ENCODE results near the gene TNK2. TPM values are rescaled to one million over a fixed set of nuclear protein-coding genes. Genes with fewer than 3 reads are reported as not detected.
"Not testable (repeated sequence)": the region's sequence is repeated elsewhere in the genome, so short reads cannot be mapped to it uniquely, and the experiment has no call there.

TNK2 gene
- total RNA-seq, 8 experiments from 2014 or later, result 4.4 to 18.7 (median 14.2) TPM

- H3K4me1 ChIP-seq (replicated peaks in 1 of 2), result no peaks in the 10 kb centered on the region
- no peak for ATAC-seq (replicated peaks in 6 of 8)
- 51 to 100% (median 100%) methylated on average over 1 to 5 of the region's 9 CpGs; no CpG with 5 or more reads in 2 of the 10 experiments for WGBS, 10 experiments
- H3K27ac ChIP-seq, result no peak overlapping the region
- no peak overlapping the region for H3K4me3 ChIP-seq
- in situ Hi-C loops (cut with MboI; ENCODE audit: low pct_unique_long_range_greater_than_20kb in 2 of 9, low sequenced_read_pairs in 9 of 9, unreplicated experiment in 9 of 9), result no loop called here
Observed at GRCh38 chr3:195828762-195829161, 79.6 kb downstream of the TNK2 start.

DNA sequence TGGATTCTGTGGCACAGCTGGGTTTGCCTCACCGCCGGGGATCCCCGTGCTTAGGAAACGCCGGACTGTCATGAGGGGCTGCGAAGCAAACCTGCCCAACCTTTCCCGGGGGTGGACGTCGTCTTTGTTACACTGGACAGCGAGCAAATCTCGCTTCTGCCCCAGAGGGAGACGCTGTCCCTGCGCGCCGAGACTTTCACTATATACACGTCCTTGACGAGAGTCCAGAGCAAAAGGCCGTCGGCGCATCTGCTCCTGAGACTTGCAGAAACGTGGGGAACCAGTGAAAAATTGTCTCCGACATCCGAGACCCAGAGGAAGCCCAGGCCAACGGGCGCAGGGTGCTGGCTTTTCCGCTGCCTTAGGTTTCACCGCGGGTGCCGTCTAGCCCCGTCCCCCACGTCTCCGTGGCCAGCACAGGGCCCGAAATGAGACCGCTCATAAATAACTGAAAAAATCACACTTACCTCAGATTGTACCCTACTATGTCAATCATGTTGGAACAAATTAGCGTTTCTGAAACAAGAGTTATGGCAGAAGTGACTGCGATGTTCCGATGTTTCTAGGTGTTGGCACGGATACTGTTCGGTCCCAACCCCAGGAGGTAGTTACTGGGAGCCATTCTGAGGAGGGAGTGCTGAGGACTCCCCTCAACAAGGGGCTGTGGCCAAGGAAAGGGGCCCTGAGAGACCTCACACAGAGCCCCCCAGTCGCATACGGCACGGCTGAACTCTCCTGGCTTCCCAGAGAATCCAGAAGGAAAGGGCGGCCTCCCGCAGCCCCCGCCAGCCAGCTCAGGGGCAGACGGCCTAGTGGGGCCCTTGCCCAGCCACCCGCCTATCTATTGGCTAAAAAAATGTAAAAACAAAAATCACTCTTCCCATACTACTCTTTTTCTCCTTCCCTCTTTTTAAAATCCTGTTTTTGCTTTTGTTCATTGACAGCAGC lies 82.2 kb downstream of the TNK2 start:
- Histone ChIP-seq H3K4me1 (replicated peaks in 1 of 2) (no peaks in the 10 kb centered on the region), H3K27ac (no peak overlapping the region), H3K4me3 (no peak overlapping the region)
- ATAC-seq (replicated peaks in 6 of 8), result no peak
- 27 to 100% (median 85%) methylated on average over 2 to 19 of the region's 47 CpGs; no CpG with 5 or more reads in 2 of the 10 experiments for WGBS, 10 experiments
- in situ Hi-C loops (cut with MboI; ENCODE audit: low pct_unique_long_range_greater_than_20kb in 2 of 9, low sequenced_read_pairs in 9 of 9, unreplicated experiment in 9 of 9), result no loop called here

GRCh38 chr3:195825191-195825588 lies 83.2 kb downstream of the TNK2 start:
- in situ Hi-C loops (cut with MboI; ENCODE audit: low pct_unique_long_range_greater_than_20kb in 2 of 9, low sequenced_read_pairs in 9 of 9, unreplicated experiment in 9 of 9), result no loop called here
- no peak overlapping the region for H3K27ac ChIP-seq
- H3K4me3 ChIP-seq, result no peak overlapping the region
- WGBS, 10 experiments, result 83% methylated on average over 1 of the region's 15 CpGs; no CpG with 5 or more reads in 9 of the 10 experiments
- ATAC-seq (replicated peaks in 6 of 8), result no peak
- H3K4me1 ChIP-seq (replicated peaks in 1 of 2), result no peaks in the 10 kb centered on the region

DNA sequence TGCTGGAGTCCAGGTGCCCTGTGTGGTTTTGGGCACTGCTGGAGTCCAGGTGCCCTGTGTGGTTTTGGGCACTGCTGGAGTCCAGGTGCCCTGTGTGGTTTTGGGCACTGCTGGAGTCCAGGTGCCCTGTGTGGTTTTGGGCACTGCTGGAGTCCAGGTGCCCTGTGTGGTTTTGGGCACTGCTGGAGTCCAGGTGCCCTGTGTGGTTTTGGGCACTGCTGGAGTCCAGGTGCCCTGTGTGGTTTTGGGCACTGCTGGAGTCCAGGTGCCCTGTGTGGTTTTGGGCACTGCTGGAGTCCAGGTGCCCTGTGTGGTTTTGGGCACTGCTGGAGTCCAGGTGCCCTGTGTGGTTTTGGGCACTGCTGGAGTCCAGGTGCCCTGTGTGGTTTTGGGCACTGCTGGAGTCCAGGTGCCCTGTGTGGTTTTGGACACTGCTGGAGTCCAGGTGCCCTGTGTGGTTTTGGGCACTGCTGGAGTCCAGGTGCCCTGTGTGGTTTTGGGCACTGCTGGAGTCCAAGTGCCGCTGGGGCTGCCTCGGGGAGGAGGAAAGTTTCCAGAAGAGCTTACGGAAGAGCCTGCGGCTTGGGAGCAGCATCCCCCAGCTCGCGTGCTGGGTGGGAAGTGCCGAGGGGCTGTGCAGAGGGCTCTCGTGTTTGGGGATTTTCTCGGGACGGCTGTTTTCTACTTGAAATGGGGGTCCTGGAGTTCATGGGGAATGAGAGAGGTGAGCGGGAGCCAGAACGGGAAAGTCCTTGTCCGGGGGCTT lies 83.7 kb downstream of the TNK2 start:
- H3K27ac ChIP-seq; H3K4me1 ChIP-seq (replicated peaks in 1 of 2); ATAC-seq (replicated peaks in 6 of 8); H3K4me3 ChIP-seq; in situ Hi-C loops (cut with MboI; ENCODE audit: low pct_unique_long_range_greater_than_20kb in 2 of 9, low sequenced_read_pairs in 9 of 9, unreplicated experiment in 9 of 9): not testable (repeated sequence)
- WGBS, 10 experiments, result 76% methylated on average over 5 of the region's 13 CpGs; no CpG with 5 or more reads in 9 of the 10 experiments

DNA sequence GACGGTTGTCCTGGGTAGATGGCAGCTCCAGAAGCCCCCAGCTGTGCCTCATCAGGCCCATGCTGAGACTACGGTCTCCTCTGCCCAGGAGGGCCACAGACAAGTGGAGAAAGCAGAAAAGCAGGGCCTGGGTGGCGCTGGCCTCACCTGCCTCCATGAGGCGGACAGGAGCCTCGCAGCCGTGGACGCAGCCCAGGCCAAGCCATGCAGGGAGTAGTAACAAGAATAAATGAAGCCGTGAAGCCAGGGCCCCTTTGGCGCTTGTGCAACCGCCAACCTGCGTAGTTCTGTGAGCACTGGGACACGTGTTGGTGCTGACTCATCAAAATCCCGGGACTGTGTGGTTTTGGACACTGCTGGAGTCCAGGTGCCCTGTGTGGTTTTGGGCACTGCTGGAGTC lies 84.4 kb downstream of the TNK2 start:
- ATAC-seq (replicated peaks in 6 of 8), result peak in 1 of 8 experiments; percentile 59
- in situ Hi-C loops (cut with MboI; ENCODE audit: low pct_unique_long_range_greater_than_20kb in 2 of 9, low sequenced_read_pairs in 9 of 9, unreplicated experiment in 9 of 9), result no loop called here
- Histone ChIP-seq H3K27ac (no peak overlapping the region), H3K4me3 (no peak overlapping the region), H3K4me1 (replicated peaks in 1 of 2) (no peaks in the 10 kb centered on the region)
- no CpG with 5 or more reads among the region's 13 CpGs for WGBS, 10 experiments

GRCh38 chr3:195823280-195823679 lies 85.1 kb downstream of the TNK2 start:
- in situ Hi-C loops (cut with MboI; ENCODE audit: low pct_unique_long_range_greater_than_20kb in 2 of 9, low sequenced_read_pairs in 9 of 9, unreplicated experiment in 9 of 9), result no loop called here
- Histone ChIP-seq H3K4me1 (replicated peaks in 1 of 2) (no peaks in the 10 kb centered on the region), H3K4me3 (no peak overlapping the region), H3K27ac (no peak overlapping the region)
- 0 to 100% (median 50%) methylated on average over 1 to 10 of the region's 10 CpGs; no CpG with 5 or more reads in 2 of the 10 experiments for WGBS, 10 experiments
- peak in 3 of 8 experiments; percentile 53 to 82 (median 63) for ATAC-seq (replicated peaks in 6 of 8)

GRCh38 chr3:195822131-195822696 lies 86.1 kb downstream of the TNK2 start:
- no peak for ATAC-seq (replicated peaks in 6 of 8)
- 0 to 87% (median 80%) methylated on average over 1 to 14 of the region's 16 CpGs; no CpG with 5 or more reads in 1 of the 10 experiments for WGBS, 10 experiments

GRCh38 chr3:195821403-195822130 lies 86.8 kb downstream of the TNK2 start:
- Histone ChIP-seq H3K4me3 (no peak overlapping the region), H3K27ac (no peak overlapping the region), H3K4me1 (replicated peaks in 1 of 2) (no peaks in the 10 kb centered on the region)
- ATAC-seq (replicated peaks in 6 of 8), result no peak
- in situ Hi-C loops (cut with MboI; ENCODE audit: low pct_unique_long_range_greater_than_20kb in 2 of 9, low sequenced_read_pairs in 9 of 9, unreplicated experiment in 9 of 9), result no loop called here
- WGBS, 10 experiments, result 10 to 100% (median 86%) methylated on average over 1 to 16 of the region's 21 CpGs; no CpG with 5 or more reads in 2 of the 10 experiments

More at GRCh38 chr3:195822131-195822696, 86.1 kb downstream of the TNK2 start:
- Histone ChIP-seq H3K4me1 (replicated peaks in 1 of 2) (no peaks in the 10 kb centered on the region), H3K27ac (no peak overlapping the region), H3K4me3 (no peak overlapping the region)
- in situ Hi-C loops (cut with MboI; ENCODE audit: low pct_unique_long_range_greater_than_20kb in 2 of 9, low sequenced_read_pairs in 9 of 9, unreplicated experiment in 9 of 9), result no loop called here

GRCh38 chr3:195820901-195821300 lies 87.5 kb downstream of the TNK2 start:
- 0 to 95% (median 54%) methylated on average over 1 to 4 of the region's 5 CpGs; no CpG with 5 or more reads in 5 of the 10 experiments for WGBS, 10 experiments
- ATAC-seq (replicated peaks in 6 of 8), result no peak
- Histone ChIP-seq H3K27ac (no peak overlapping the region), H3K4me1 (replicated peaks in 1 of 2) (no peaks in the 10 kb centered on the region), H3K4me3 (no peak overlapping the region)
- in situ Hi-C loops (cut with MboI; ENCODE audit: low pct_unique_long_range_greater_than_20kb in 2 of 9, low sequenced_read_pairs in 9 of 9, unreplicated experiment in 9 of 9), result no loop called here

DNA sequence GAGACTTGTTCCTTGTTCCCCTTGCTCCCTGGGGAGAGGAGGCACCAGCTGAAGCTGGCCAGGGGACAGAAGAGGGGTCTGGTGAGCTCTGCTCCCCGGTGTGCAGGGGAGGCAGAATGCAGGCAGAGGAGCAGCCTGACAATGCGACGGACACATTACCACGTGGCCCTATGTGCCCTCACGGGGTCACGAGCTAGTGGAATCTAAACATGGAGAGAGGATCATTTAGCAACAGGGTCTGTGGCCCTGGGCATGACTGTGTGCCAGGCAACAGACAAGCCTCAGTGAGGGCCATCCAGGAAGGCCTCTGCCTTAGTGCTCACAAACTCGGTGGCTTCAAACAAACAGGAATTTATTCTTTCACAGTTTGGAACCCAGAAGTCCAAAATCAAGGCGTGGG lies 88.2 kb downstream of the TNK2 start:
- Histone ChIP-seq H3K27ac (no peak overlapping the region), H3K4me3 (no peak overlapping the region), H3K4me1 (replicated peaks in 1 of 2) (no peaks in the 10 kb centered on the region)
- 33 to 86% (median 65%) methylated on average over 3 to 5 of the region's 8 CpGs; no CpG with 5 or more reads in 5 of the 10 experiments for WGBS, 10 experiments
- ATAC-seq (replicated peaks in 6 of 8), result no peak
- in situ Hi-C loops (cut with MboI; ENCODE audit: low pct_unique_long_range_greater_than_20kb in 2 of 9, low sequenced_read_pairs in 9 of 9, unreplicated experiment in 9 of 9), result no loop called here

- WGBS, 10 experiments, result 33 to 92% (median 80%) methylated on average over 4 to 15 of the region's 21 CpGs; no CpG with 5 or more reads in 4 of the 10 experiments
- Histone ChIP-seq H3K4me3 (no peak overlapping the region), H3K27ac (no peak overlapping the region), H3K4me1 (replicated peaks in 1 of 2) (no peaks in the 10 kb centered on the region)
- in situ Hi-C loops (cut with MboI; ENCODE audit: low pct_unique_long_range_greater_than_20kb in 2 of 9, low sequenced_read_pairs in 9 of 9, unreplicated experiment in 9 of 9), result no loop called here
- no peak for ATAC-seq (replicated peaks in 6 of 8)
Observed at GRCh38 chr3:195818301-195818700, 90.0 kb downstream of the TNK2 start.

- no peak for ATAC-seq (replicated peaks in 6 of 8)
- in situ Hi-C loops (cut with MboI; ENCODE audit: low pct_unique_long_range_greater_than_20kb in 2 of 9, low sequenced_read_pairs in 9 of 9, unreplicated experiment in 9 of 9), result no loop called here
- H3K4me1 ChIP-seq (replicated peaks in 1 of 2), result no peaks in the 10 kb centered on the region
- no peak overlapping the region for H3K27ac ChIP-seq
- WGBS, 10 experiments, result 28 to 100% (median 70%) methylated on average over 1 to 8 of the region's 17 CpGs; no CpG with 5 or more reads in 4 of the 10 experiments
- no peak overlapping the region for H3K4me3 ChIP-seq
Observed at GRCh38 chr3:195817578-195818135, 90.7 kb downstream of the TNK2 start.

Measured in motor neuron (in vitro differentiated cells).